HFFc6 (cell line): Measurements from ENCODE around the gene LINGO3. TPM values are rescaled to one million over a fixed set of nuclear protein-coding genes. Genes with fewer than 3 reads are reported as not detected.

Source experiments
- DNase-seq: peaks from one replicate; pipeline ENCODE4 v3.0.0-alpha.2; 2018
- H3K27ac Mint-ChIP-seq: 2 replicates; pipeline ENCODE4 v1.8.0; 2020; ENCODE audit warnings: mild to moderate bottlenecking, mixed read lengths
- H3K27me3 Mint-ChIP-seq: 2 replicates; pipeline ENCODE4 v1.8.0; 2021; ENCODE audit warnings: mild to moderate bottlenecking, moderate library complexity, mixed read lengths; ENCODE audit not compliant: insufficient read depth
- H3K36me3 Mint-ChIP-seq: 2 replicates; pipeline ENCODE4 v1.8.0; 2021; ENCODE audit warnings: low read depth, mixed read lengths
- H3K4me1 Mint-ChIP-seq: 2 replicates; pipeline ENCODE4 v1.8.0; 2020; ENCODE audit warnings: low read depth, mixed read lengths
- H3K4me3 Mint-ChIP-seq: 2 replicates; pipeline ENCODE4 v1.8.0; 2020; ENCODE audit warnings: mild to moderate bottlenecking, moderate library complexity, mixed read lengths
- H3K9me3 Mint-ChIP-seq: 2 replicates; pipeline ENCODE4 v1.8.0; 2020; ENCODE audit warnings: mild to moderate bottlenecking, mixed read lengths
- CTCF ChIP-seq: fragments of 200-600 bp; sonication (generic); IDR thresholded peaks from 2 replicates; pipeline ENCODE4 v1.5.0; 2021; ENCODE audit warnings: antibody characterized with exemption, mild to moderate bottlenecking
- total RNA-seq, 6 experiments: library from RNA; stranded (reverse); fragmentation: NEBNext Ultra II Directional; extraction: Animal tissue kit (Norgen Biotek cat#: 25700); gene quantifications; 2 replicates in 1 of 6; 3 replicates in 5 of 6; pipeline ENCODE4 v1.2.3, GENCODE V29; 2021

The LINGO3 gene
- total RNA-seq, 6 experiments from 2014 or later = not detected

GRCh38 chr19:2317756-2318155, 9.8 kb upstream of the LINGO3 start:
- TF ChIP-seq CTCF = no peak
- no peak overlapping the region for H3K27ac Mint-ChIP-seq
- peaks cover 13% of the 10 kb centered on the region for H3K36me3 Mint-ChIP-seq
- DNase-seq = no peak
- peaks cover 7% of the 10 kb centered on the region; the same call in 1 of the 2 replicates for H3K4me1 Mint-ChIP-seq
- H3K4me3 Mint-ChIP-seq = no peak overlapping the region
- H3K27me3 Mint-ChIP-seq = no peaks in the 10 kb centered on the region
- H3K9me3 Mint-ChIP-seq = peaks cover 14% of the 10 kb centered on the region

- no peak for TF ChIP-seq CTCF
- no peak for DNase-seq
- Mint-ChIP-seq H3K27me3 (no peaks in the 10 kb centered on the region), H3K4me1 (peaks cover 7% of the 10 kb centered on the region; the same call in 1 of the 2 replicates), H3K36me3 (peaks cover 13% of the 10 kb centered on the region), H3K27ac (no peak overlapping the region), H3K4me3 (no peak overlapping the region), H3K9me3 (peaks cover 14% of the 10 kb centered on the region)
Measured at GRCh38 chr19:2317300-2317699, 9.3 kb upstream of the LINGO3 start.

GRCh38 chr19:2315818-2316353, 7.9 kb upstream of the LINGO3 start:
- TF ChIP-seq CTCF = peak; percentile 82
- peaks cover 7% of the 10 kb centered on the region; the same call in 1 of the 2 replicates for H3K4me1 Mint-ChIP-seq
- peaks cover 13% of the 10 kb centered on the region for H3K36me3 Mint-ChIP-seq
- no peak overlapping the region; the same call in 1 of the 2 replicates for H3K27ac Mint-ChIP-seq
- H3K4me3 Mint-ChIP-seq = peak overlapping the region; percentile 52; the same call in 1 of the 2 replicates
- peak; percentile 39 for DNase-seq
- H3K27me3 Mint-ChIP-seq = no peaks in the 10 kb centered on the region
- peaks cover 14% of the 10 kb centered on the region for H3K9me3 Mint-ChIP-seq

GRCh38 chr19:2315121-2315817, 7.3 kb upstream of the LINGO3 start:
- peaks cover 14% of the 10 kb centered on the region for H3K9me3 Mint-ChIP-seq
- H3K36me3 Mint-ChIP-seq = peaks cover 13% of the 10 kb centered on the region
- no peak overlapping the region for H3K27ac Mint-ChIP-seq
- peaks cover 7% of the 10 kb centered on the region for H3K4me1 Mint-ChIP-seq
- H3K4me3 Mint-ChIP-seq = peak overlapping the region; percentile 52; the same call in 1 of the 2 replicates
- no peaks in the 10 kb centered on the region; the same call in 1 of the 2 replicates for H3K27me3 Mint-ChIP-seq
- no peak for DNase-seq
- no peak for TF ChIP-seq CTCF

DNA sequence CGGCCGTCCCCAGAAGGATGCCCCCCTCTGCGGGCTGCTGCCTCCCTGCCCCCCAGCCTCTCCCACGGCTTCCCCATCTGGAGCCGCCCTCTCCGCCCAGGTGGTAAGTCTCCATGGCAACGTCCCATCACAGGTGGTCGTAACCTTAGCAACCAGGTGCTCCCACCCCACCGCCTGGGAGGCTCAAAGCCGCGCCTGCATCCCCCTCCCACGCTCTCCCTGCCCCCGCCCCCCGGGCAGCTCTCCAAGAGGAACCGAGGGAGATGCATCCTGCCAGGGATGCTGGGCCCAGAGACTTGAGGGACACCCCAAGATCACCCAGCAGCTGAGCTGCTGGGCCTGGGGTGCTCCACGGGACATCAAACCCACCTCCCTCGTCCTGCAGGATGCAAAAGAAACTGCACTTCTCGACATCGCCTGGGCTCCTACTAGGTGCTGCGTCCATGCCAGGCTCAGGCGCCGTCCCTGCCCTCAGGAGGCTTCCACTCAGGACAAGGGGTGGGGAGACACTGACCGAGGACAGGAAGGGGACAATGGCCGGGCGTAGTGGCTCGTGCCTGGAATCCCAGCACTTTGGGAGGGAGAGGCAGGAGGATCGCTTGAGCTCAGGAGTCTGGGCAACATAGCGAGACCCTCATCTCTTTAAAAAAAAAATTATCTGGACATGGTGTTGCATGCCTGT, 5.0 kb upstream of the LINGO3 start:
- Mint-ChIP-seq H3K27ac (no peak overlapping the region), H3K9me3 (peaks cover 14% of the 10 kb centered on the region), H3K27me3 (peaks cover 5% of the 10 kb centered on the region), H3K36me3 (peaks cover 13% of the 10 kb centered on the region), H3K4me3 (no peak overlapping the region), H3K4me1 (peaks cover 21% of the 10 kb centered on the region)
- TF ChIP-seq CTCF = no peak
- DNase-seq = no peak
